Endothelial cell of umbilical vein (primary cell): Measurements from ENCODE around the gene BCS1L. TPM values are rescaled to one million over a fixed set of nuclear protein-coding genes. Genes with fewer than 3 reads are reported as not detected.

Experiments
- BruUV-seq: library from RNA; stranded (reverse); fragments of 400-500 nt; replicated peaks from 2 replicates; lab custom pipeline; 2021; lab: Mats Ljungman, UMichigan
- CTCF ChIA-PET: fragments of 300-600, 350-600 bp; sonication (Branson Sonifier 250); formaldehyde crosslinking; loops from one replicate; lab custom pipeline; 2021; ENCODE audit warnings: antibody characterized with exemption, inconsistent platforms; lab: Charles Lee
- POLR2A ChIA-PET: fragments of 300-600, 350-600 bp; sonication (Branson Sonifier 250); formaldehyde crosslinking; loops from one replicate; lab custom pipeline; 2021; ENCODE audit warnings: antibody characterized with exemption, inconsistent platforms; lab: Charles Lee
- DNase-seq: peaks from one replicate; pipeline ENCODE4 v3.0.0-alpha.2; 2011; ENCODE audit warnings: low read depth, low spot score
- FAIRE-seq: peaks from 2 replicates; lab custom pipeline; 2011; peaks lifted over from hg19 to GRCh38; lab: Jason Lieb, UNC
- H2AFZ ChIP-seq: 2 replicates; pipeline ENCODE4 v1.6.0; 2012; ENCODE audit warnings: low read depth, low read length, control low read depth, inconsistent platforms
- H3K27ac ChIP-seq: 2 replicates; pipeline ENCODE4 v1.5.1; 2011; ENCODE audit warnings: low read depth, mild to moderate bottlenecking, control low read depth, low read length, moderate library complexity; ENCODE audit not compliant: insufficient read depth
- H3K27me3 ChIP-seq, 2 experiments: 2 replicates each; pipeline versions ENCODE4 v1.6.0 to v1.6.1; 2011; ENCODE audit warnings: low read length in 2 of 2, mixed read lengths in 1 of 2; ENCODE audit not compliant: control insufficient read depth in 2 of 2, insufficient read depth in 2 of 2
- H3K36me3 ChIP-seq, 2 experiments: 2 replicates in 1 of 2; 3 replicates in 1 of 2; pipeline ENCODE4 v1.5.1; 2011; ENCODE audit warnings: low read length in 2 of 2, mild to moderate bottlenecking in 1 of 2, moderate library complexity in 1 of 2; ENCODE audit not compliant: control insufficient read depth in 2 of 2, insufficient read depth in 2 of 2; ENCODE audit errors: extremely low read depth in 1 of 2
- H3K4me1 ChIP-seq: 3 replicates; pipeline ENCODE4 v1.5.1; 2011; ENCODE audit warnings: mild to moderate bottlenecking, low read length; ENCODE audit not compliant: control insufficient read depth, insufficient read depth; ENCODE audit errors: extremely low read depth
- H3K4me2 ChIP-seq: 2 replicates; pipeline ENCODE4 v1.6.1; 2011; ENCODE audit warnings: low read length, control low read depth, mixed read lengths; ENCODE audit not compliant: insufficient read depth
- H3K4me3 ChIP-seq, 3 experiments: fragments of 200-600 bp in 1 of 3; sonication (generic), shearing (Covaris generic) in 1 of 3; replicated peaks in 1 of 3; 2 replicates each; pipeline ENCODE4 v1.5.1; 2011 to 2016; ENCODE audit warnings: control low read depth in 3 of 3, low read length in 3 of 3, mild to moderate bottlenecking in 2 of 3, inconsistent platforms in 1 of 3, low read depth in 1 of 3, moderate library complexity in 1 of 3; ENCODE audit not compliant: insufficient read depth in 1 of 3
- H3K79me2 ChIP-seq: 2 replicates; pipeline ENCODE4 v1.6.0; 2012; ENCODE audit warnings: low read length, inconsistent platforms; ENCODE audit not compliant: control insufficient read depth, insufficient read depth
- H3K9ac ChIP-seq: replicated peaks from 2 replicates; pipeline ENCODE3; 2011; ENCODE audit warnings: low read length, control low read depth; ENCODE audit not compliant: insufficient read depth; ENCODE audit errors: extremely low read depth
- H3K9me1 ChIP-seq: replicated peaks from 3 replicates; pipeline ENCODE4 v1.6.0; 2011; ENCODE audit warnings: mild to moderate bottlenecking, low read length; ENCODE audit not compliant: control insufficient read depth, insufficient read depth; ENCODE audit errors: extremely low read depth
- H3K9me3 ChIP-seq: replicated peaks from 2 replicates; pipeline ENCODE4 v1.5.1; 2012; ENCODE audit warnings: low read length, inconsistent platforms; ENCODE audit not compliant: control insufficient read depth, insufficient read depth
- H4K20me1 ChIP-seq: replicated peaks from 2 replicates; pipeline ENCODE3; 2011; ENCODE audit warnings: mild to moderate bottlenecking, low read length; ENCODE audit not compliant: control insufficient read depth, insufficient read depth; ENCODE audit errors: extremely low read depth
- EZH2 ChIP-seq: IDR thresholded peaks from 2 replicates; pipeline ENCODE4 v1.6.1; 2012; ENCODE audit warnings: borderline replicate concordance, low read depth, mild to moderate bottlenecking, moderate library complexity, low read length, inconsistent platforms; ENCODE audit not compliant: severe bottlenecking
- FOS ChIP-seq: IDR thresholded peaks from 2 replicates; pipeline ENCODE4 v1.6.1; 2011; ENCODE audit warnings: mild to moderate bottlenecking, low read length, moderate library complexity, borderline replicate concordance; ENCODE audit not compliant: insufficient read depth
- GATA2 ChIP-seq: IDR thresholded peaks from 2 replicates; pipeline ENCODE4 v1.7.0; 2011; ENCODE audit warnings: low read depth, mild to moderate bottlenecking, moderate library complexity, mixed read lengths, low read length; ENCODE audit not compliant: insufficient read length, insufficient read depth
- JUN ChIP-seq: IDR thresholded peaks from 2 replicates; pipeline ENCODE4 v1.6.1; 2011; ENCODE audit warnings: borderline replicate concordance, low read depth; ENCODE audit not compliant: insufficient read length, insufficient read depth
- MYC ChIP-seq: IDR thresholded peaks from one replicate; pipeline ENCODE4 v1.6.1; 2011; ENCODE audit warnings: mild to moderate bottlenecking, low read depth, low read length
- POLR2A ChIP-seq: IDR thresholded peaks from 2 replicates; pipeline ENCODE4 v1.6.1; 2012; ENCODE audit warnings: low read depth, mild to moderate bottlenecking, control low read depth, low read length
- POLR2AphosphoS5 ChIP-seq: IDR thresholded peaks from 2 replicates; pipeline ENCODE4 v1.6.1; 2012; ENCODE audit warnings: low read depth, mild to moderate bottlenecking, control low read depth, low read length, moderate library complexity; ENCODE audit not compliant: insufficient read depth
- dilution Hi-C: fragments of 300-500 bp; cut with MboI; formaldehyde crosslinking; loops from one replicate; pipeline ENCODE4 v1.15.0; 2019; ENCODE audit warnings: low sequenced_read_pairs; ENCODE audit not compliant: extremely low pct_ligation_motif_present
- intact Hi-C: fragments of 100-400 bp; cut with micrococcal nuclease; formaldehyde crosslinking; loops from one replicate; pipeline ENCODE4 v1.10.0; 2022
- polyA plus RNA-seq, 4 experiments: library from polyadenylated mRNA; depleted of rRNA in 3 of 4; stranded (reverse) in 3 of 4; unstranded in 1 of 4; fragments of >200 nt; gene quantifications; 2 replicates each; pipeline versions ENCODE4 v1.2.1 to v1.2.3, GENCODE V29; 2011 to 2012; ENCODE audit warnings: missing spikeins in 1 of 4
- total RNA-seq: library from RNA; stranded (reverse); gene quantifications from 2 replicates; pipeline ENCODE4 v1.2.3, GENCODE V29; 2021
- TF ChIP-seq, protein P1 (sequence below), 2 donors: IDR thresholded peaks; 1 replicate in 1 of 2; 2 replicates in 1 of 2; pipeline ENCODE4 v1.5.1; 2011; ENCODE audit warnings: low read length in 2 of 2, mild to moderate bottlenecking in 2 of 2, moderate library complexity in 2 of 2, control low read depth in 1 of 2, inconsistent platforms in 1 of 2, low read depth in 1 of 2; ENCODE audit not compliant: insufficient read depth in 1 of 2; ENCODE audit errors: extremely low read depth in 1 of 2
- TF ChIP-seq, protein P2 (sequence below): IDR thresholded peaks from 2 replicates; pipeline ENCODE4 v1.6.1; 2011; ENCODE audit not compliant: insufficient read depth, insufficient read length

The BCS1L gene
- total and polyA plus RNA-seq, 2 donors (not counting 3 experiments of a cell fraction or from before 2014, with no cell fraction given), result 57.4 to 70.3 TPM

DNA sequence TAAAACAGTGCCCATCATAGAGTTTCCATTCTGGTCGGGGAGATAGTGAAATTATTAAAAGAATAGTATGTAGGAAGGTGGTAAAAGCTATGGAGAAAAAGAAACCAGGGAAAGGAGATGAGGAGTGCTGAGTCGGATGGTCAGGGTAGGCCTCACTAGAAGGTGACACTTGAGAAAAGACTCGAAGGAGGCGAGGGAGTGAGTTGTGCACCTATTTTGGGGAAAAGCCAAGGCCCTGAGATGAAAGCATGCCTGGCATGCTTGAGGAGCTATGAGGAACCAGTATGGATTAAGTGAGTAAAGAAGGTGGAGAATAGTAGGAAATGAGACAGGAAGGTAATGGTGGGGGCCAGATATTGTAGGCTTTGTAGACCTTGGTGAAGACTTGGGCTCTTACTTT, 43.9 kb downstream of the BCS1L start:
- dilution Hi-C loops, result no loop called here
- Histone ChIP-seq H3K4me1 (no peaks in the 10 kb centered on the region), H3K9ac (no peak overlapping the region), H3K27me3 (no peaks in the 10 kb centered on the region), H3K36me3 (peaks cover 0 to 3% of the 10 kb centered on the region in 2 experiments), H3K27ac (no peak overlapping the region), H4K20me1 (no peaks in the 10 kb centered on the region), H3K79me2 (no peaks in the 10 kb centered on the region), H3K9me3 (no peaks in the 10 kb centered on the region), H2AFZ (no peak overlapping the region), H3K4me2 (no peak overlapping the region), H3K9me1 (no peaks in the 10 kb centered on the region), H3K4me3 (no peak overlapping the region)
- ChIA-PET CTCF (interaction anchor here (1.4 to 3.5 kb wide), 4 partner anchors 8 to 144 kb away, joined by 4 to 16 read pairs (median 16); partner anchors contain the start of gene TTLL4), POLR2A (no interaction called here)
- FAIRE-seq, result no peak
- no peak for TF ChIP-seq JUN
- no peak for TF ChIP-seq MYC
- no TSS peak for BruUV-seq
- no peak for DNase-seq
- intact Hi-C loops, result no loop called here

DNA sequence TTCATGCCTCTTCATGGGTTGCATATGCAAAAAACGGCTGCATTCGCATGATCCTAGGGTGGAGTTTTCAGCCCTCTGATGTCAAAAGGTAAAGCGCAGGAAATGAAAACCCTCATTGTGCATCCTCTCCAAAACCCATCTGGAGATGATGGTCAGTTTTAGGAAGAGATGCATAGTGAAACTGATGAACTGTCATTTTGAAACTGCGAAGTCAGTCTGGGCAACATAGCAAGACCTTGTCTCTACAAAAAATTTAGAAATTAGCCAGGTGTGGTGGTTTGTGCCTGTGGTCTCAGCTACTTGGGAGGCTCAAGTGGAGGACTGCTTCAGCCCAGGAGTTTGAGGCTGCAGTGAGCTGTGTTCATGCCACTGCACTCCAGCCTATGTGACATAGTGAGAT, 48.6 kb downstream of the BCS1L start:
- POLR2A ChIA-PET, result no interaction called here
- Histone ChIP-seq H2AFZ (no peak overlapping the region), H4K20me1 (no peaks in the 10 kb centered on the region), H3K27me3 (no peaks in the 10 kb centered on the region), H3K36me3 (no peaks in the 10 kb centered on the region), H3K9ac (no peak overlapping the region), H3K9me3 (no peaks in the 10 kb centered on the region), H3K27ac (no peak overlapping the region), H3K4me1 (peaks cover 14% of the 10 kb centered on the region), H3K4me2 (no peak overlapping the region), H3K9me1 (no peaks in the 10 kb centered on the region), H3K79me2 (peaks cover 19% of the 10 kb centered on the region), H3K4me3 (no peak overlapping the region)
- CTCF ChIA-PET, result interaction anchor here (0.6 to 2.7 kb wide), 4 partner anchors 21 to 139 kb away, joined by 3 to 15 read pairs (median 7); partner anchors contain the start of genes RNF25 and STK36
- TF ChIP-seq, protein P1, sequence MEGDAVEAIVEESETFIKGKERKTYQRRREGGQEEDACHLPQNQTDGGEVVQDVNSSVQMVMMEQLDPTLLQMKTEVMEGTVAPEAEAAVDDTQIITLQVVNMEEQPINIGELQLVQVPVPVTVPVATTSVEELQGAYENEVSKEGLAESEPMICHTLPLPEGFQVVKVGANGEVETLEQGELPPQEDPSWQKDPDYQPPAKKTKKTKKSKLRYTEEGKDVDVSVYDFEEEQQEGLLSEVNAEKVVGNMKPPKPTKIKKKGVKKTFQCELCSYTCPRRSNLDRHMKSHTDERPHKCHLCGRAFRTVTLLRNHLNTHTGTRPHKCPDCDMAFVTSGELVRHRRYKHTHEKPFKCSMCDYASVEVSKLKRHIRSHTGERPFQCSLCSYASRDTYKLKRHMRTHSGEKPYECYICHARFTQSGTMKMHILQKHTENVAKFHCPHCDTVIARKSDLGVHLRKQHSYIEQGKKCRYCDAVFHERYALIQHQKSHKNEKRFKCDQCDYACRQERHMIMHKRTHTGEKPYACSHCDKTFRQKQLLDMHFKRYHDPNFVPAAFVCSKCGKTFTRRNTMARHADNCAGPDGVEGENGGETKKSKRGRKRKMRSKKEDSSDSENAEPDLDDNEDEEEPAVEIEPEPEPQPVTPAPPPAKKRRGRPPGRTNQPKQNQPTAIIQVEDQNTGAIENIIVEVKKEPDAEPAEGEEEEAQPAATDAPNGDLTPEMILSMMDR (IDR thresholded peaks at IDR 0.05; ENCODE audit: extremely low read depth in 1 of 2, insufficient read depth in 1 of 2, low read depth in 1 of 2, low read length in 2 of 2), result no peak
- TF ChIP-seq EZH2 (no peak), JUN (no peak), FOS (no peak), MYC (no peak), POLR2AphosphoS5 (no peak), POLR2A (no peak), GATA2 (no peak)
- TF ChIP-seq, protein P2, sequence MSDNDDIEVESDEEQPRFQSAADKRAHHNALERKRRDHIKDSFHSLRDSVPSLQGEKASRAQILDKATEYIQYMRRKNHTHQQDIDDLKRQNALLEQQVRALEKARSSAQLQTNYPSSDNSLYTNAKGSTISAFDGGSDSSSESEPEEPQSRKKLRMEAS, result no peak
- BruUV-seq, result no TSS peak
- dilution Hi-C loops, result no loop called here
- intact Hi-C loops, result no loop called here
- DNase-seq (no peak), FAIRE-seq (no peak)
